ENCODE results near the gene XRCC3.

GRCh38 chr14:103671911-103672310, 43.3 kb downstream of the XRCC3 start:
- TF ChIP-seq CTCF (IDR thresholded peaks at IDR 0.05; ENCODE audit: control extremely low read depth in 1 of 3, insufficient read depth in 1 of 3, low read depth in 1 of 3, low read length in 3 of 3) (no peak), CREB1 (IDR thresholded peaks at IDR 0.05) (no peak), SAP30 (IDR thresholded peaks at IDR 0.05; ENCODE audit: insufficient read depth, insufficient replicate concordance, low read length) (no peak), PHF8 (conservative IDR thresholded peaks at IDR 0.05; ENCODE audit: low read depth, low read length) (no peak), SRF (IDR thresholded peaks at IDR 0.05; ENCODE audit: low read depth, low read length) (no peak), RBBP5 (IDR thresholded peaks at IDR 0.05; ENCODE audit: borderline replicate concordance, low read depth, low read length) (no peak), TAF1 (IDR thresholded peaks at IDR 0.05; ENCODE audit: low read depth, low read length) (no peak), USF2 (IDR thresholded peaks at IDR 0.05; ENCODE audit: low read length) (no peak), CBX8 (IDR thresholded peaks at IDR 0.05; ENCODE audit: borderline replicate concordance, low read depth, low read length) (no peak), POLR2A (IDR thresholded peaks at IDR 0.05; ENCODE audit: control extremely low read depth in 1 of 2, low read depth in 2 of 2, low read length in 2 of 2) (no peak), EP300 (IDR thresholded peaks at IDR 0.05; ENCODE audit: borderline replicate concordance in 1 of 2, low read depth in 2 of 2, low read length in 2 of 2) (no peak), SUZ12 (IDR thresholded peaks at IDR 0.05; ENCODE audit: low read length) (no peak)

Data from H1 (cell line).